ENCODE data around the gene MCC. TPM values are rescaled to one million over a fixed set of nuclear protein-coding genes. Genes with fewer than 3 reads are reported as not detected.

MCC gene
- total and polyA plus RNA-seq, 2 donors (not counting 1 experiment from before 2014, with no cell fraction given) = 0.09 to 0.32 TPM

DNA sequence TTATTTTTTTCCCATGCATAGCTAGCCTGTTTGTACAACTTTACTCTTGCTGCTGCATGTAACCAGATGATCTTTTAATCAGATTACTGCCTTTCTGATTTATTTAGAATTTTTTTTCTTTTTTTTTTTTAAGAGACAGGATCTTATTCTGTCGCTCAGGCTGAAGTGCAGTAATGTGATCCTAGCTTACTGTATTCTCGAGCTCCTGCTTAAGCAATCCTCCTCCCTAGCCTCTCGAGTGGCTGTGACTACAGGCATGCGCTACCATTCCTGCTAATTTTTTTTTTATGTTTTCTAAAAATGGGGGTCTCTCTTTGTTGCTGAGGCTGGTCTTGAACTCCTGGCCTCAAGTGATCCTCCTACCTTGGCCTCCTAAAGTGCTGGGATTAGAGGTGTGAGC lies 502.0 kb downstream of the MCC start:
- no peak overlapping the region for H3K27ac Mint-ChIP-seq
- H3K27me3 ChIP-seq (replicated peaks in 1 of 4; ENCODE audit: control extremely low read depth in 1 of 4, control insufficient read depth in 3 of 4, insufficient read depth in 4 of 4, low read length in 3 of 4) = no peaks in the 10 kb centered on the region
- H3K4me3 Mint-ChIP-seq = no peak overlapping the region
- TF ChIP-seq, protein P1, sequence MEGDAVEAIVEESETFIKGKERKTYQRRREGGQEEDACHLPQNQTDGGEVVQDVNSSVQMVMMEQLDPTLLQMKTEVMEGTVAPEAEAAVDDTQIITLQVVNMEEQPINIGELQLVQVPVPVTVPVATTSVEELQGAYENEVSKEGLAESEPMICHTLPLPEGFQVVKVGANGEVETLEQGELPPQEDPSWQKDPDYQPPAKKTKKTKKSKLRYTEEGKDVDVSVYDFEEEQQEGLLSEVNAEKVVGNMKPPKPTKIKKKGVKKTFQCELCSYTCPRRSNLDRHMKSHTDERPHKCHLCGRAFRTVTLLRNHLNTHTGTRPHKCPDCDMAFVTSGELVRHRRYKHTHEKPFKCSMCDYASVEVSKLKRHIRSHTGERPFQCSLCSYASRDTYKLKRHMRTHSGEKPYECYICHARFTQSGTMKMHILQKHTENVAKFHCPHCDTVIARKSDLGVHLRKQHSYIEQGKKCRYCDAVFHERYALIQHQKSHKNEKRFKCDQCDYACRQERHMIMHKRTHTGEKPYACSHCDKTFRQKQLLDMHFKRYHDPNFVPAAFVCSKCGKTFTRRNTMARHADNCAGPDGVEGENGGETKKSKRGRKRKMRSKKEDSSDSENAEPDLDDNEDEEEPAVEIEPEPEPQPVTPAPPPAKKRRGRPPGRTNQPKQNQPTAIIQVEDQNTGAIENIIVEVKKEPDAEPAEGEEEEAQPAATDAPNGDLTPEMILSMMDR (IDR thresholded peaks at IDR 0.05) = no peak
- TF ChIP-seq EZH2 (IDR thresholded peaks at IDR 0.05; ENCODE audit: borderline replicate concordance, insufficient read depth, low read depth, low read length, poor library complexity, severe bottlenecking) = no peak
- WGBS (ENCODE audit: insufficient coverage) = no CpG with 5 or more reads among the region's 4 CpGs
- H3K27me3 Mint-ChIP-seq = no peaks in the 10 kb centered on the region
- ATAC-seq (ENCODE audit: low read depth) (no peak), DNase-seq (no peak)
- no peaks in the 10 kb centered on the region for H3K4me1 ChIP-seq (ENCODE audit: control insufficient read depth in 2 of 2, insufficient read depth in 2 of 2, low read length in 2 of 2)
- ChIA-PET POLR2A (interaction anchor here (1.1 kb wide), 1 partner anchor 10 kb away, joined by 3 read pairs; the partner anchor contains the start of gene DCP2), CTCF (interaction anchor here (1.7 to 3.6 kb wide), 2 partner anchors 10 kb away, joined by 5 to 33 read pairs; partner anchors contain the start of gene DCP2)
- no peak overlapping the region for H3K9ac ChIP-seq (ENCODE audit: low read length)
- H3K4me1 Mint-ChIP-seq = peaks cover 46% of the 10 kb centered on the region
- H3K4me3 ChIP-seq (ENCODE audit: control extremely low read depth in 1 of 5, extremely low read depth in 1 of 5, insufficient read depth in 1 of 5, low read depth in 2 of 5, low read length in 4 of 5) = no peak overlapping the region
- H3K36me3 ChIP-seq (replicated peaks in 1 of 2; ENCODE audit: control extremely low read depth in 1 of 2, control insufficient read depth in 1 of 2, extremely low read depth in 1 of 2, insufficient read depth in 2 of 2, low read length in 1 of 2) = peaks cover 4 to 26% of the 10 kb centered on the region in 2 experiments
- H4K20me1 ChIP-seq (ENCODE audit: control insufficient read depth, insufficient read depth, low read length, poor library complexity, severe bottlenecking) = peaks cover 65% of the 10 kb centered on the region
- intact Hi-C loops (cut with micrococcal nuclease) = no loop called here
- H3K9me3 Mint-ChIP-seq (ENCODE audit: insufficient read depth) = no peaks in the 10 kb centered on the region
- no peak overlapping the region for H3K27ac ChIP-seq (ENCODE audit: low read length in 2 of 2)
- H2AFZ ChIP-seq (ENCODE audit: insufficient read depth, low read depth, low read length, poor library complexity, severe bottlenecking) = no peak overlapping the region
- no peak overlapping the region for H3K4me2 ChIP-seq (replicated peaks; ENCODE audit: low read depth, low read length, poor library complexity, severe bottlenecking)
- H3K79me2 ChIP-seq (ENCODE audit: control insufficient read depth, insufficient read depth, low read length) = peaks cover 93% of the 10 kb centered on the region
- no peaks in the 10 kb centered on the region for H3K9me3 ChIP-seq (ENCODE audit: control extremely low read depth in 1 of 3, control insufficient read depth in 2 of 3, insufficient read depth in 1 of 3, low read length in 2 of 3)

DNA sequence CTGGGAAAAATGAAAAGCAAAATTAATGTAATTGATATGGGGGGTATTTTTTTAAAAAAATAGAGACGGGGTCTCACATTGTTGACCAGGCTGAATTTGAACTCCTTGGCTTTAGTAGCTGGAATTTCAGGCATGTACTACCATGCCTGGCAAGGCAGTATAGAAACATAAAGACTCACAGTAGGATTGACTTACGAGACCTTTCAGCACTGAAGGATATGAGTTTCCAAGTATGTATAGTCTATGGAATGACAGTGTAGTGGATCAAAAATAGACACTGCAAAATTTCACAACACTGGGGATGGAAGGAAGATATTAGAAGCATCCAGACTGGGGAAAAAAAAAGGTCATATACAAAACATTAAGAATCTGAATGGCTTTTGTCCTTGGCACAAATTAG lies 504.9 kb downstream of the MCC start:
- CTCF ChIA-PET = no interaction called here

More for the DNA sequence above, 504.9 kb downstream of the MCC start:
- peaks cover 66% of the 10 kb centered on the region for H4K20me1 ChIP-seq (ENCODE audit: control insufficient read depth, insufficient read depth, low read length, poor library complexity, severe bottlenecking)
- ATAC-seq (ENCODE audit: low read depth) (no peak), DNase-seq (no peak)
- Mint-ChIP-seq H3K27ac (no peak overlapping the region), H3K4me3 (no peak overlapping the region), H3K4me1 (peaks cover 52% of the 10 kb centered on the region), H3K27me3 (no peaks in the 10 kb centered on the region), H3K9me3 (ENCODE audit: insufficient read depth) (no peaks in the 10 kb centered on the region)
- no peak overlapping the region for H3K4me3 ChIP-seq (ENCODE audit: control extremely low read depth in 1 of 5, extremely low read depth in 1 of 5, insufficient read depth in 1 of 5, low read depth in 2 of 5, low read length in 4 of 5)
- no peak overlapping the region for H2AFZ ChIP-seq (ENCODE audit: insufficient read depth, low read depth, low read length, poor library complexity, severe bottlenecking)
- TF ChIP-seq, protein P1 (IDR thresholded peaks at IDR 0.05) = no peak
- TF ChIP-seq EZH2 (IDR thresholded peaks at IDR 0.05; ENCODE audit: borderline replicate concordance, insufficient read depth, low read depth, low read length, poor library complexity, severe bottlenecking) = no peak
- H3K9me3 ChIP-seq (ENCODE audit: control extremely low read depth in 1 of 3, control insufficient read depth in 2 of 3, insufficient read depth in 1 of 3, low read length in 2 of 3) = no peaks in the 10 kb centered on the region
- peaks cover 99% of the 10 kb centered on the region for H3K79me2 ChIP-seq (ENCODE audit: control insufficient read depth, insufficient read depth, low read length)
- H3K4me1 ChIP-seq (ENCODE audit: control insufficient read depth in 2 of 2, insufficient read depth in 2 of 2, low read length in 2 of 2) = peaks cover 0 to 13% of the 10 kb centered on the region in 2 donors
- H3K4me2 ChIP-seq (replicated peaks; ENCODE audit: low read depth, low read length, poor library complexity, severe bottlenecking) = no peak overlapping the region
- no peaks in the 10 kb centered on the region for H3K27me3 ChIP-seq (replicated peaks in 1 of 4; ENCODE audit: control extremely low read depth in 1 of 4, control insufficient read depth in 3 of 4, insufficient read depth in 4 of 4, low read length in 3 of 4)
- H3K9ac ChIP-seq (ENCODE audit: low read length) = no peak overlapping the region
- peaks cover 4 to 19% of the 10 kb centered on the region in 2 experiments for H3K36me3 ChIP-seq (replicated peaks in 1 of 2; ENCODE audit: control extremely low read depth in 1 of 2, control insufficient read depth in 1 of 2, extremely low read depth in 1 of 2, insufficient read depth in 2 of 2, low read length in 1 of 2)
- WGBS (ENCODE audit: insufficient coverage) = 100% methylated on average over 2 of the region's 2 CpGs
- POLR2A ChIA-PET = no interaction called here
- H3K27ac ChIP-seq (ENCODE audit: low read length in 2 of 2) = no peak overlapping the region
- intact Hi-C loops (cut with micrococcal nuclease) = no loop called here

Measured in B cell (primary cell).